ENCODE results near the gene WWOX. TPM values are rescaled to one million over a fixed set of nuclear protein-coding genes. Genes with fewer than 3 reads are reported as not detected.
"Not testable (repeated sequence)": the region's sequence is repeated elsewhere in the genome, so short reads cannot be mapped to it uniquely, and the experiment has no call there.

Gene WWOX
- total RNA-seq, 3 donors from 2014 or later: 11.7 to 18.0 (median 13.8) TPM

- H3K9me3 ChIP-seq: no peaks in the 10 kb centered on the region
- H3K36me3 ChIP-seq (ENCODE audit: low read depth): no peaks in the 10 kb centered on the region
- DNase-seq: no peak
- intact Hi-C loops (cut with DNase I, micrococcal nuclease): no loop called here
- no peaks in the 10 kb centered on the region for H3K4me1 ChIP-seq (ENCODE audit: low read depth)
- TF ChIP-seq, protein P1, sequence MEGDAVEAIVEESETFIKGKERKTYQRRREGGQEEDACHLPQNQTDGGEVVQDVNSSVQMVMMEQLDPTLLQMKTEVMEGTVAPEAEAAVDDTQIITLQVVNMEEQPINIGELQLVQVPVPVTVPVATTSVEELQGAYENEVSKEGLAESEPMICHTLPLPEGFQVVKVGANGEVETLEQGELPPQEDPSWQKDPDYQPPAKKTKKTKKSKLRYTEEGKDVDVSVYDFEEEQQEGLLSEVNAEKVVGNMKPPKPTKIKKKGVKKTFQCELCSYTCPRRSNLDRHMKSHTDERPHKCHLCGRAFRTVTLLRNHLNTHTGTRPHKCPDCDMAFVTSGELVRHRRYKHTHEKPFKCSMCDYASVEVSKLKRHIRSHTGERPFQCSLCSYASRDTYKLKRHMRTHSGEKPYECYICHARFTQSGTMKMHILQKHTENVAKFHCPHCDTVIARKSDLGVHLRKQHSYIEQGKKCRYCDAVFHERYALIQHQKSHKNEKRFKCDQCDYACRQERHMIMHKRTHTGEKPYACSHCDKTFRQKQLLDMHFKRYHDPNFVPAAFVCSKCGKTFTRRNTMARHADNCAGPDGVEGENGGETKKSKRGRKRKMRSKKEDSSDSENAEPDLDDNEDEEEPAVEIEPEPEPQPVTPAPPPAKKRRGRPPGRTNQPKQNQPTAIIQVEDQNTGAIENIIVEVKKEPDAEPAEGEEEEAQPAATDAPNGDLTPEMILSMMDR (IDR thresholded peaks at IDR 0.05): no peak
- ATAC-seq: no peak
- H3K4me3 ChIP-seq: no peak overlapping the region
Measured at GRCh38 chr16:79250502-79251098, 1151.1 kb downstream of the WWOX start.

DNA sequence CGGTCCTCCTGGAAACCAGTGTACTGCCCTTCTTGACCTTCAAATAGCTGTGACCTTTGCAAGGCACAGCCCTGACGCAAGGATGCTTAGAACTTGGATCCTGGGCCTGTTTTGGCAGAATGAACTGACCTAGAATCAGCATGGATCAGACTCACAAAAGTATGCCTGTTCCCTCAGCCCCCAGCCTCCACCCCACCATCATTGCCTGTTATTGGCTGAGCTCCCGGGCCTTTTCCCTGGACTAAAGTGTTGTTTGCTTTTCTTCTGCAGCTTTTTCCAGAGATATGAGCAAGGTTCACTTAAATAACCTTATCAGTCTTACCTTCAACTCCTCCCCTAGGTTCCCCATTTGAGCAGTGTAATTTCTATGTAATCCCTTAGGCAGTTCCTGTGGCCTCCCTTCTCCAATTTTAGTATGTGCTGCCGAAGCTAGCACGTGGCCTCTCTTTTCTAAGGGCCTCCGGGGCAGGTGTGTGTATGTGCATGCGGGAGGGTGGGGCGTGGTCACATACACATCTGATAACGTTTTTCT, 1153.7 kb downstream of the WWOX start:
- peak; percentile 46 for ATAC-seq
- no peaks in the 10 kb centered on the region for H3K4me1 ChIP-seq (ENCODE audit: low read depth)
- TF ChIP-seq, protein P1 (IDR thresholded peaks at IDR 0.05): no peak
- DNase-seq: peak in 2 of 3 donors; percentile 49 to 53
- H3K4me3 ChIP-seq: no peak overlapping the region
- H3K36me3 ChIP-seq (ENCODE audit: low read depth): no peaks in the 10 kb centered on the region
- no peaks in the 10 kb centered on the region for H3K9me3 ChIP-seq
- intact Hi-C loops (cut with DNase I, micrococcal nuclease): no loop called here

GRCh38 chr16:79257953-79258490, 1158.6 kb downstream of the WWOX start:
- DNase-seq (no peak), ATAC-seq (no peak)
- Histone ChIP-seq H3K36me3 (ENCODE audit: low read depth) (no peaks in the 10 kb centered on the region), H3K4me3 (no peak overlapping the region), H3K9me3 (no peaks in the 10 kb centered on the region), H3K4me1 (ENCODE audit: low read depth) (no peaks in the 10 kb centered on the region)
- TF ChIP-seq, protein P1 (IDR thresholded peaks at IDR 0.05): no peak
- intact Hi-C loops (cut with DNase I, micrococcal nuclease): no loop called here

DNA sequence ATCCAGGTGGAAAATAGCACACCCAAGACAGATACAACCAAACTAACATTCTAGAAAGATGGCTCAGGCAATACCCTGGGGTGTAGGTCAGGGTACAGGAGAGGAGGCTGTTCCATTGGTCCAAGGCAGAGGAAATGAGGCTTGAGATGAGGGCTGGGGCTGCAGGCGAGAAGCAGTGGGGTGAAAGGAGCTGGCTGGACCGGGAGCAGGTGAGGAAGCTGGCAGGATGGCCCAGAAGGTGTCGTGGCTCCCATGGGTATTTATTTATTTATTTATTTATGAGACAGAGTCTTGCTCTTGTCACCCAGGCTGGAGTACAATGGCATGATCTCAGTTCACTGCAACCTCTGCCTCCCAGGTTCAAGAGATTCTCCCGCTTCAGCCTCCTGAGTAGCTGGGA, 1161.4 kb downstream of the WWOX start:
- ATAC-seq; intact Hi-C loops (cut with DNase I, micrococcal nuclease); H3K4me1 ChIP-seq (ENCODE audit: low read depth); H3K9me3 ChIP-seq; DNase-seq; H3K4me3 ChIP-seq; H3K36me3 ChIP-seq (ENCODE audit: low read depth): not testable (repeated sequence)

DNA sequence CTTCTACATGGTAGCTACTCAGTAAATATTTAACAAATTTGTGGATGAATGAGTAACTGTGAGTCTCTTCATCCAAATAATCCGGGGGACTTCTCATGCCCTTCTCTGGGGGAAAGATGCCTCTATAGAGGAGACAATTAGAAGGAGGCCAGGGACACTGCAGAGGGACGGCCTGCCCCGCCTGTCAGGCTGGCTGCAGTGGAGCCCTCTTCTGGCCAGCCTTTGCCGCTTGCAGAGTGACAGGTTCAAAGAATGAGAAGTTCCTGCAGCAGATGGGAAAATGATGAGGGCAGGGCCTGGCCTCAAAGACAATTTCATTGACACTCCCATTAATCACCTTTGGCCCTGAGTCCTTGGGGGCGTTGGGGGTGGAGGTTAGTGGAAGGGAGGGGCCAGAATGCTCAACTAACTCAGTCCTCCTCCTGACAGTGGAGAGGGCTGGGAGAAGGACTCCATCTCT, 1162.1 kb downstream of the WWOX start:
- DNase-seq: peak in 2 of 3 donors; percentile 66 to 73
- Histone ChIP-seq H3K9me3 (no peaks in the 10 kb centered on the region), H3K4me1 (ENCODE audit: low read depth) (no peaks in the 10 kb centered on the region), H3K36me3 (ENCODE audit: low read depth) (no peaks in the 10 kb centered on the region), H3K4me3 (no peak overlapping the region)
- ATAC-seq: peak; percentile 77
- intact Hi-C loops (cut with DNase I, micrococcal nuclease): no loop called here
- TF ChIP-seq, protein P1 (IDR thresholded peaks at IDR 0.05): peak; percentile 63

DNA sequence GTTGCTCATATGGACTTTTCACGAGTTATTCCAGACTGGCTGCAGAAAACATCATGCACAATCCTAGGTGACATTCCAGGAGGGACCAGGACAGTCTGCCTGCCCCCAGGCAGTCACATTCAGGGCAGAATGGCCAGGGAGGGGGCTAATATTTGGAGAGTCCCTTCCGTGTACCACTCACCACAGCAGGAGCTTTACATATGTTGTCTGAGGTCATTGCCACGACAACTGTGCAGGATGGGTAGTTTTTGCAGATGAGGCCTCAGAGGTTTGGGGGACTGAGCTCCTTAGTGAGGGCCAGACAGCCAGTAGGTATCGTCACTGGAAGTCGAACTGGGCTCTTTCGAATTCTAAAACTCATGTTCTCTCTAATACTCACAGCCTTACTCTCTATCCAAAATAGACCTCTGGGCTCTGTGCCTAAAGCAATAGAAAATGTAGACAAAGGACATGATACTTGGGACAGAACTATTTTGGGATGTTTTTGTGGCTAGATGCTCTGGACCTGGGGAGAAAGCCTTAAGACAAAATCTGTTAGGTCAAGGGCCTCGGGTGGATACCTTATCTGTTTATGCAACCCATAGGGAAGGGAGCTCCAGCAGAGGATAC, 1162.6 kb downstream of the WWOX start:
- Histone ChIP-seq H3K4me1 (ENCODE audit: low read depth) (no peaks in the 10 kb centered on the region), H3K36me3 (ENCODE audit: low read depth) (no peaks in the 10 kb centered on the region), H3K4me3 (no peak overlapping the region), H3K9me3 (no peaks in the 10 kb centered on the region)
- intact Hi-C loops (cut with DNase I, micrococcal nuclease): no loop called here
- TF ChIP-seq, protein P1 (IDR thresholded peaks at IDR 0.05): no peak
- no peak for DNase-seq
- no peak for ATAC-seq
